H1 (cell line): ENCODE results near the gene ACBD5. TPM values are rescaled to one million over a fixed set of nuclear protein-coding genes. Genes with fewer than 3 reads are reported as not detected.
A peak's percentile ranks its signal among the peaks of the same experiment; 100 is the strongest.

Source experiments
- CTCF ChIA-PET: fragments of 300-600 bp; sonication (Branson Sonifier 250); formaldehyde crosslinking; loops from one replicate; lab custom pipeline; 2021; ENCODE audit not compliant: partially characterized antibody; lab: Charles Lee
- POLR2A ChIA-PET: fragments of 300-600 bp; sonication (Branson Sonifier 250); formaldehyde crosslinking; loops from one replicate; lab custom pipeline; 2021; ENCODE audit warnings: inconsistent platforms; ENCODE audit not compliant: partially characterized antibody; lab: Charles Lee
- DNase-seq, 2 experiments: peaks; one replicate each; pipeline versions ENCODE4 v3.0.0 to v3.0.0-alpha.2; 2010 to 2022; ENCODE audit warnings: low spot score in 2 of 2, low read depth in 1 of 2, mixed read lengths in 1 of 2
- FAIRE-seq: peaks from 2 replicates; lab custom pipeline; 2011; peaks lifted over from hg19 to GRCh38; lab: Jason Lieb, UNC
- H2AFZ ChIP-seq: 2 replicates; pipeline ENCODE4 v1.8.1; 2012; ENCODE audit warnings: low read length, inconsistent platforms
- H2AK5ac ChIP-seq: 2 replicates; pipeline ENCODE4 v1.6.1; 2013; ENCODE audit warnings: low read depth, low read length
- H2BK120ac ChIP-seq: replicated peaks from 2 replicates; pipeline ENCODE3; 2013; ENCODE audit warnings: low read depth, low read length, inconsistent platforms
- H2BK12ac ChIP-seq: 2 replicates; pipeline ENCODE4 v1.6.1; 2013; ENCODE audit warnings: low read depth, low read length
- H2BK15ac ChIP-seq: 2 replicates; pipeline ENCODE4 v1.6.1; 2013; ENCODE audit warnings: low read length
- H2BK20ac ChIP-seq: 2 replicates; pipeline ENCODE4 v1.6.1; 2013; ENCODE audit warnings: low read length
- H2BK5ac ChIP-seq: 2 replicates; pipeline ENCODE4 v1.6.1; 2013; ENCODE audit warnings: low read depth, low read length
- H3K14ac ChIP-seq: 2 replicates; pipeline ENCODE4 v1.6.1; 2013; ENCODE audit warnings: inconsistent platforms; ENCODE audit not compliant: insufficient read length
- H3K18ac ChIP-seq: 2 replicates; pipeline ENCODE4 v1.6.1; 2013; ENCODE audit warnings: low read length; ENCODE audit errors: extremely low read depth
- H3K23ac ChIP-seq: 2 replicates; pipeline ENCODE4 v1.6.1; 2013; ENCODE audit warnings: inconsistent platforms; ENCODE audit not compliant: insufficient read length
- H3K23me2 ChIP-seq: 2 replicates; pipeline ENCODE4 v1.6.1; 2013; ENCODE audit warnings: low read depth, low read length
- H3K27ac ChIP-seq: 2 replicates; pipeline ENCODE4 v1.6.1; 2011; ENCODE audit warnings: low read depth, low read length, inconsistent platforms
- H3K27me3 ChIP-seq, 4 experiments: replicated peaks in 1 of 4; 1 replicate in 1 of 4; 2 replicates in 3 of 4; pipeline versions ENCODE4 v1.6.1 to v1.8.1; 2011 to 2013; ENCODE audit warnings: low read length in 3 of 4, mild to moderate bottlenecking in 3 of 4, inconsistent platforms in 2 of 4, mixed read lengths in 2 of 4, moderate library complexity in 1 of 4; ENCODE audit not compliant: control insufficient read depth in 3 of 4, insufficient read depth in 3 of 4; ENCODE audit errors: extremely low read depth in 1 of 4
- H3K36me3 ChIP-seq, 4 experiments: 2 replicates each; pipeline versions ENCODE4 v1.6.1 to v1.8.1; 2011 to 2013; ENCODE audit warnings: mild to moderate bottlenecking in 4 of 4, low read length in 3 of 4, moderate library complexity in 2 of 4, control low read depth in 1 of 4, inconsistent platforms in 1 of 4; ENCODE audit not compliant: insufficient read depth in 4 of 4, control insufficient read depth in 2 of 4
- H3K4ac ChIP-seq: replicated peaks from 2 replicates; pipeline ENCODE3; 2013; ENCODE audit warnings: low read length, low read depth, mixed read lengths, inconsistent platforms; ENCODE audit not compliant: insufficient read length
- H3K4me1 ChIP-seq, 4 experiments: replicated peaks in 1 of 4; 1 replicate in 1 of 4; 2 replicates in 3 of 4; pipeline versions ENCODE4 v1.6.1 to v1.8.1; 2011 to 2013; ENCODE audit warnings: low read length in 3 of 4, inconsistent platforms in 2 of 4, mixed read lengths in 1 of 4; ENCODE audit not compliant: insufficient read depth in 4 of 4, control insufficient read depth in 3 of 4
- H3K4me2 ChIP-seq, 2 experiments: 2 replicates each; pipeline versions ENCODE4 v1.6.1 to v1.8.1; 2011 to 2013; ENCODE audit warnings: low read depth in 2 of 2, low read length in 2 of 2, control low read depth in 1 of 2, inconsistent platforms in 1 of 2, mild to moderate bottlenecking in 1 of 2; ENCODE audit not compliant: insufficient read depth in 1 of 2
- H3K4me3 ChIP-seq, 4 experiments: fragments of 200-600, 300-600 bp in 1 of 4; sonication (generic), shearing (Covaris generic), sonication (Bioruptor Twin) in 1 of 4; 2 replicates each; pipeline versions ENCODE4 v1.5.1 to v1.8.1; 2011 to 2016; ENCODE audit warnings: low read length in 4 of 4, low read depth in 3 of 4, control low read depth in 2 of 4, inconsistent platforms in 2 of 4, mild to moderate bottlenecking in 2 of 4, mixed read lengths in 1 of 4, moderate library complexity in 1 of 4; ENCODE audit not compliant: insufficient read depth in 2 of 4; ENCODE audit errors: extremely low read depth in 1 of 4
- H3K56ac ChIP-seq: replicated peaks from 2 replicates; pipeline ENCODE3; 2013; ENCODE audit warnings: low read depth, mild to moderate bottlenecking, mixed read lengths, low read length, inconsistent platforms; ENCODE audit not compliant: insufficient read length
- H3K79me1 ChIP-seq: 2 replicates; pipeline ENCODE4 v1.6.1; 2013; ENCODE audit warnings: low read depth, low read length, control low read depth
- H3K79me2 ChIP-seq, 2 experiments: 2 replicates each; pipeline versions ENCODE4 v1.6.1 to v1.8.1; 2012 to 2013; ENCODE audit warnings: low read length in 2 of 2, mild to moderate bottlenecking in 2 of 2, inconsistent platforms in 1 of 2; ENCODE audit not compliant: insufficient read depth in 2 of 2, control insufficient read depth in 1 of 2
- H3K9ac ChIP-seq, 4 experiments: replicated peaks in 1 of 4; 1 replicate in 1 of 4; 2 replicates in 3 of 4; pipeline versions ENCODE4 v1.6.1 to v1.8.1; 2011 to 2013; ENCODE audit warnings: low read depth in 3 of 4, low read length in 3 of 4, control low read depth in 2 of 4, mild to moderate bottlenecking in 2 of 4, moderate library complexity in 2 of 4, inconsistent platforms in 1 of 4; ENCODE audit errors: extremely low read depth in 1 of 4
- H3K9me3 ChIP-seq, 2 experiments: 2 replicates each; pipeline versions ENCODE4 v1.6.1 to v1.8.1; 2012 to 2013; ENCODE audit warnings: mild to moderate bottlenecking in 2 of 2, moderate library complexity in 2 of 2, control low read depth in 1 of 2, inconsistent platforms in 1 of 2, low read depth in 1 of 2, low read length in 1 of 2, mixed read lengths in 1 of 2; ENCODE audit not compliant: insufficient read depth in 2 of 2
- H4K20me1 ChIP-seq, 2 experiments: replicated peaks in 1 of 2; 2 replicates each; pipeline versions ENCODE3 to v1.8.1; 2011 to 2013; ENCODE audit warnings: inconsistent platforms in 2 of 2, low read length in 2 of 2, mild to moderate bottlenecking in 1 of 2; ENCODE audit not compliant: insufficient read depth in 2 of 2, control insufficient read depth in 1 of 2
- H4K5ac ChIP-seq: 2 replicates; pipeline ENCODE4 v1.6.1; 2013; ENCODE audit warnings: low read length, low read depth, mixed read lengths, inconsistent platforms; ENCODE audit not compliant: insufficient read length
- H4K8ac ChIP-seq: 2 replicates; pipeline ENCODE4 v1.8.0; 2013; ENCODE audit warnings: mild to moderate bottlenecking, moderate library complexity, low read length, inconsistent platforms; ENCODE audit not compliant: insufficient read depth; ENCODE audit errors: extremely low read depth
- H4K91ac ChIP-seq: replicated peaks from 2 replicates; pipeline ENCODE3; 2013; ENCODE audit warnings: low read length, mixed read lengths, inconsistent platforms; ENCODE audit not compliant: insufficient read length
- CTCF ChIP-seq, 3 experiments: IDR thresholded peaks; 1 replicate in 2 of 3; 2 replicates in 1 of 3; pipeline versions ENCODE4 v1.5.1 to v1.6.1; 2011; ENCODE audit warnings: low read length in 3 of 3, mild to moderate bottlenecking in 3 of 3, inconsistent platforms in 2 of 3, low read depth in 1 of 3, moderate library complexity in 1 of 3; ENCODE audit not compliant: insufficient read depth in 1 of 3; ENCODE audit errors: control extremely low read depth in 1 of 3
- HDAC2 ChIP-seq, 2 experiments: fragments of 300-600 bp in 1 of 2; sonication (generic) in 1 of 2; IDR thresholded peaks; 2 replicates each; pipeline ENCODE4 v1.6.1; 2011 to 2012; ENCODE audit warnings: low read depth in 2 of 2, low read length in 2 of 2, mild to moderate bottlenecking in 2 of 2, moderate library complexity in 2 of 2, borderline replicate concordance in 1 of 2, inconsistent platforms in 1 of 2
- KDM1A ChIP-seq: fragments of 200-600, 300-600 bp; sonication (generic); IDR thresholded peaks from 2 replicates; pipeline ENCODE4 v1.7.1; 2016; ENCODE audit warnings: mild to moderate bottlenecking, low read length, borderline replicate concordance
- MAX ChIP-seq: IDR thresholded peaks from 2 replicates; pipeline ENCODE4 v1.6.1; 2012; ENCODE audit warnings: inconsistent platforms
- RAD21 ChIP-seq, 2 experiments: IDR thresholded peaks in 1 of 2; conservative IDR thresholded peaks in 1 of 2; 2 replicates each; pipeline ENCODE4 v1.6.1; 2011; ENCODE audit warnings: low read depth in 2 of 2, low read length in 2 of 2, improper control_type of control experiment in 1 of 2, inconsistent platforms in 1 of 2, mild to moderate bottlenecking in 1 of 2, moderate library complexity in 1 of 2
- SRF ChIP-seq: IDR thresholded peaks from 2 replicates; pipeline ENCODE4 v1.6.1; 2011; ENCODE audit warnings: mild to moderate bottlenecking, low read depth, low read length, moderate library complexity
- WGBS, 2 experiments: shearing (Covaris generic) in 1 of 2; methylation state at CpG; one replicate each; pipeline versions ENCODE4 v1.1.6 to v1.1.7; 2013 to 2015; ENCODE audit warnings: low lambda C conversion rate in 2 of 2, mixed read lengths in 2 of 2, inconsistent platforms in 1 of 2, low coverage in 1 of 2, missing lambda C conversion rate in 1 of 2; ENCODE audit not compliant: insufficient replicate concordance in 2 of 2, insufficient coverage in 1 of 2, insufficient read length in 1 of 2; ENCODE audit errors: extremely low coverage in 1 of 2, missing lambda C conversion rate in 1 of 2; 5-methylcytosine and 5-hydroxymethylcytosine counted together
- polyA plus RNA-seq, 7 experiments: library from polyadenylated mRNA; depleted of rRNA in 3 of 7; stranded (reverse) in 5 of 7; unstranded in 2 of 7; fragments of >200 nt in 5 of 7; fragments of 200-250 nt in 2 of 7; gene quantifications; 1 replicate in 5 of 7; 2 replicates in 1 of 7; 4 replicates in 1 of 7; pipeline versions ENCODE4 v1.2.1 to v1.2.3, GENCODE V29; 2011 to 2013; ENCODE audit warnings: missing spikeins in 2 of 7, mixed read lengths in 2 of 7
- total RNA-seq: library from RNA; stranded (reverse); fragmentation: NEBNext Ultra II Directional; extraction: Animal tissue kit (Norgen Biotek cat#: 25700); gene quantifications from 2 replicates; pipeline ENCODE4 v1.2.1, GENCODE V29; 2021

The ACBD5 gene
- total and polyA plus RNA-seq, 2 of the 8 experiments (the other 6 are each of a cell fraction or from before 2014, with no cell fraction given): 4.6 to 15.9 TPM

GRCh38 chr10:27223964-27224363, 16.6 kb downstream of the ACBD5 start:
- TF ChIP-seq HDAC2 (IDR thresholded peaks at IDR 0.05; ENCODE audit: borderline replicate concordance in 1 of 2, low read depth in 2 of 2, low read length in 2 of 2): peak in 1 of 2 experiments; percentile 46; a peak in 1 of 4 replicates
- 0 out of 2 replicates have a peak, but pooled peaks have one; percentile 22 for TF ChIP-seq KDM1A
- no peak for TF ChIP-seq SRF
- TF ChIP-seq MAX: no peak
- TF ChIP-seq RAD21 (IDR thresholded peaks at IDR 0.05 in 1 of 2, conservative IDR thresholded peaks at IDR 0.05 in 1 of 2; ENCODE audit: low read depth in 2 of 2, low read length in 2 of 2): peak; percentile 34 to 50
- peak; percentile 49 to 51 (median 51) for TF ChIP-seq CTCF (IDR thresholded peaks at IDR 0.05; ENCODE audit: control extremely low read depth in 1 of 3, insufficient read depth in 1 of 3, low read depth in 1 of 3, low read length in 3 of 3)
- Histone ChIP-seq H3K18ac (no peak overlapping the region), H3K56ac (no peak overlapping the region), H3K27ac (no peak overlapping the region), H4K5ac (no peak overlapping the region), H3K23me2 (no peaks in the 10 kb centered on the region), H3K79me2 (no peaks in the 10 kb centered on the region), H2BK120ac (no peak overlapping the region), H2AK5ac (no peak overlapping the region), H3K4me2 (no peak overlapping the region), H2AFZ (no peak overlapping the region), H3K9me3 (no peaks in the 10 kb centered on the region), H3K4me1 (no peaks in the 10 kb centered on the region), H3K9ac (no peak overlapping the region), H2BK12ac (no peak overlapping the region), H3K79me1 (no peaks in the 10 kb centered on the region), H4K91ac (no peak overlapping the region), H2BK15ac (no peak overlapping the region), H3K4ac (no peak overlapping the region), H3K23ac (no peak overlapping the region), H2BK20ac (no peak overlapping the region), H4K8ac (no peak overlapping the region), H3K4me3 (no peak overlapping the region), H3K14ac (no peak overlapping the region), H3K27me3 (no peaks in the 10 kb centered on the region), H2BK5ac (no peak overlapping the region), H4K20me1 (no peaks in the 10 kb centered on the region), H3K36me3 (peaks cover 0 to 8% (median 3%) of the 10 kb centered on the region in 4 experiments; a peak in 2 of 8 replicates)
- ChIA-PET POLR2A (interaction anchor here (1.0 kb wide), 1 partner anchor 16 kb away, joined by 3 read pairs; no protein-coding TSS in a partner anchor), CTCF (interaction anchor here (0.6 to 2.2 kb wide), 27 partner anchors 9 to 215 kb away, joined by 3 to 9 read pairs (median 3); partner anchors contain the start of gene YME1L1)
- DNase-seq (no peak), FAIRE-seq (no peak)
- 70% methylated on average over 5 of the region's 5 CpGs; no CpG with 5 or more reads in 1 of the 2 experiments for WGBS, 2 experiments
